ENCODE results near the gene PTGES2.
"Not testable (repeated sequence)": the region's sequence is repeated elsewhere in the genome, so short reads cannot be mapped to it uniquely, and the experiment has no call there.

The PTGES2 gene

DNA sequence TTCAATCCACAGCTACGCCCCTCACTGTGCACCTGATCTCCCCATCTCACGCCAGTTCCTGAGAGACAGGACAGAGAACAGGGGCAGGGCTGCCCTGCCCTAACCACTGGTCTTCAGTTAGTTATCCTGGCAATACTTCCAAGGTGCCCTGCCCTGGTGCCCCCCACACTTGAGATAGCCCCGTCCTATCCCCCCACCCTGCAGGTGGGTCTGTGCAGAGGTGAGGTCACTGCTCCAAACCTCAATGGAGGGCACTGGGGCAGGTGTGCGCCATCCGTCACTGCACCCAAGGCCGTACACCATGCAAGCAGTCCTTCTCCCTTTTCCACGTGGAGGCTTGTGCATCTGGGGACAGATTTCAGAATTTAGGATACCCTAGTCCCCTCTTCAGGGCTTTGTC lies 3.1 kb upstream of the PTGES2 start:
- H3K27me3 ChIP-seq (ENCODE audit: control insufficient read depth, insufficient read depth, low read length); H3K4me3 ChIP-seq (ENCODE audit: low read depth, low read length); H3K9me3 ChIP-seq (ENCODE audit: control insufficient read depth, insufficient read depth, low read length); H3K9ac ChIP-seq (ENCODE audit: low read depth, low read length); H3K4me1 ChIP-seq (ENCODE audit: control insufficient read depth, insufficient read depth, low read length); H3K36me3 ChIP-seq (ENCODE audit: control insufficient read depth, insufficient read depth, low read length): not testable (repeated sequence)

DNA sequence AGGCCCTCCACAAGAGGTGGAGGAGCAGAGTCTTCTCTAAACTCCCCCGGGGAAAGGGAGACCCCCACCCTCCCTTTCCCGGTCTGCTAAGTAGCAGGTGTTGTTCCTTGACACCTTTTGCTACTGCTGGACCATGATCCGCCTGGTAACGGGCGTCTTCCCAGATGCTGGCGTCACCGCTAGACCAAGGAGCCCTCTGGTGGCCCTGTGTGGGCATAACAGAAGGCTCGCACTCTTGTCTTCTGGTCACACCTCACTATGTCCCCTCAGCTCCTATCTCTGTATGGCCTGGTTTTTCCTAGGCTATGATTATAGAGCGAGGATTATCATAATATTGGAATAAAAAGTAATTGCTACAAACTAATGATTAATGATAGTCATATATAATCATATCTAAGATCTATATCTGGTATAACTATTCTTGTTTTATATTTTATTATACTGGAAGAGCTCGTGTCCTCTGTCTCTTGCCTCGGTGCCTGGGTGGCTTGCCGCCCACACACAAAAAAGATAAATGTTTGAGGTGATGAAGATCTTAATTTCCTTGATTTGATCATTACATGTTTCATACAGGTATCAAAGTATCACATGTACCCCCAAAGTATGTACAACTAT lies 2.6 kb upstream of the PTGES2 start:
- not testable (repeated sequence) for H3K27me3 ChIP-seq (ENCODE audit: control insufficient read depth, insufficient read depth, low read length); H3K4me1 ChIP-seq (ENCODE audit: control insufficient read depth, insufficient read depth, low read length); H3K4me3 ChIP-seq (ENCODE audit: low read depth, low read length); H3K9ac ChIP-seq (ENCODE audit: low read depth, low read length); H3K9me3 ChIP-seq (ENCODE audit: control insufficient read depth, insufficient read depth, low read length); H3K36me3 ChIP-seq (ENCODE audit: control insufficient read depth, insufficient read depth, low read length)

DNA sequence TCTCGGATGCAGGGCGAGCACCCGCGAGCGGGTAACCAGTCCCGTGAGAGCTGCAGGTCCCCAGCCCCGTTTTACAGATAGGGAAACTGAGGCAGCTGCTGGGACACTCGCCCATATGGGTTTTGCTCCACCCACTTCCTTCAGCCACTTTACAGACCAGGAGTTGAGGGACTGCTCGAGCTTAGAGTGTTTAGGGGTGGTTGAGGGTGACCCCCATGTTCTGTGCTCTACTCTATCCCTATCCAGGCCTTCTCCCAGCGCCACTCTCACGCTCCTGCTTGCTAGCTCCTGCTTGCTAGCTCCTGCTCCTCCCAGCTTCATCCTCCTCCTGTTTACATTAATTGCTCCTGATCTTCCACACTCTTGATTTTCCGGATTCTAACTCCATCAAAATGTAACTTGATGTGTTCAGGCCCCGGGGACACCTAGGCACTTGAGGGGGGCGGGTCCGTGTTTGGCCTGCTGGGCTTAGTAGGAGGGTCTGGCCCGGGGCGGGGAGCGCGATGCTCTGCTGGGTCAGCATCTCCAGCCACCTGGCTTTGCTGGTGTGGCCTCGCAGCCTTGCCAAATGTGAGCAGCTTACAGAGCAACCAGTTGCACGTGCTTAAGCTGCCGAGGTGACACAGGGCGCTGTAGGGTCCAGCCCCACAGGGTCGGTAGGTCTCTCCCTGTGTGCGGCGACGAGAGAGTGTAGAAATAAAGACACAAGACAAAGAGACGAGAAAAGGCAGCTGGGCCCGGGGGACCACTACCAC lies 1.5 kb upstream of the PTGES2 start:
- H3K9me3 ChIP-seq (ENCODE audit: control insufficient read depth, insufficient read depth, low read length): no peaks in the 10 kb centered on the region
- H3K4me1 ChIP-seq (ENCODE audit: control insufficient read depth, insufficient read depth, low read length): no peaks in the 10 kb centered on the region
- H3K9ac ChIP-seq (ENCODE audit: low read depth, low read length): peak overlapping the region; percentile 37
- H3K4me3 ChIP-seq (ENCODE audit: low read depth, low read length): peak overlapping the region; percentile 93
- peaks cover 7% of the 10 kb centered on the region for H3K36me3 ChIP-seq (ENCODE audit: control insufficient read depth, insufficient read depth, low read length)
- H3K27me3 ChIP-seq (ENCODE audit: control insufficient read depth, insufficient read depth, low read length): peaks cover 5% of the 10 kb centered on the region

DNA sequence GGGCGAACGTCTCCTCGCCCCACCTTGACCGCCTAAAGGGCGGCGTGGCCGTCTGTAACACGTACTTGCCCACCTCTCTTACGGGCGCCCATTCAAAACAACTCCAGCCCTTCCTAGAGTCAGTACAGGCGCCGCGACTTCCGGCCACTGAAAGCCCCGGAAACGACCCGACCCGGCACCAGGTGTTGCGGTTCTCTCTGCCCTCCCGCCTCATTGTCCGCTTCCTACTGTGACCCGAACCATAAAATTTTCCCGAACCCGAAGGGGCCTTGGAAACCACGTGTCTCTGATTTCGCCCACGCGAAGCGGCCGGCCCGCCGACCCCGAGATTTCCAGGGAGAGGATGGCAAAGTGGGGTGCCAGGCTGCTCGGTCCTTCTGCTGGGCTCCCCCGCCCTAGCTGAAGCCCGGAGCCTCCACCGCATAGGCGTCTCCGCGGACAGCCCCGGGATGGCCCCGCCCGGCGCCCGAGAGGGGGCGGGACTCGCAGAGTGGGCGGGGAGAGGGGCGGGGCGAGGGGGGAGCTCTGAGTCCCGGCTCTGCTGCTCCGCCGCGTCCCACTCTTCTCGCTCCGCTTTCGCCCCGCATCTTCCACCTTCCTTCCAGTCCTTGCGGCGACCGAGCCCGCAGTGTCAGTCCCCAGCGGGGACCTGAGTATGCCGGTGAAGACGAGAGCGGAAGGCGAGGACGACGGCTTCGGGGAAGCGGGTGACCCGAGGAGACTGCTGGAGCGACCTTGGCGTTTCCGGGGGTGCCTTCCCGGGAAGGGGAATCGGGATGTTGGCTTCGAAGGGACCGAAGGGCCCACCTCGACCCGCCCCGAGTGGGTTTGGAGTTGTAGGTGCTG lies 684 bp upstream of the PTGES2 start:
- H3K27me3 ChIP-seq (ENCODE audit: control insufficient read depth, insufficient read depth, low read length): peaks cover 5% of the 10 kb centered on the region
- peak overlapping the region; percentile 95 for H3K9ac ChIP-seq (ENCODE audit: low read depth, low read length)
- peak overlapping the region; percentile 93 for H3K4me3 ChIP-seq (ENCODE audit: low read depth, low read length)
- no peaks in the 10 kb centered on the region for H3K9me3 ChIP-seq (ENCODE audit: control insufficient read depth, insufficient read depth, low read length)
- H3K36me3 ChIP-seq (ENCODE audit: control insufficient read depth, insufficient read depth, low read length): peaks cover 14% of the 10 kb centered on the region
- H3K4me1 ChIP-seq (ENCODE audit: control insufficient read depth, insufficient read depth, low read length): no peaks in the 10 kb centered on the region

DNA sequence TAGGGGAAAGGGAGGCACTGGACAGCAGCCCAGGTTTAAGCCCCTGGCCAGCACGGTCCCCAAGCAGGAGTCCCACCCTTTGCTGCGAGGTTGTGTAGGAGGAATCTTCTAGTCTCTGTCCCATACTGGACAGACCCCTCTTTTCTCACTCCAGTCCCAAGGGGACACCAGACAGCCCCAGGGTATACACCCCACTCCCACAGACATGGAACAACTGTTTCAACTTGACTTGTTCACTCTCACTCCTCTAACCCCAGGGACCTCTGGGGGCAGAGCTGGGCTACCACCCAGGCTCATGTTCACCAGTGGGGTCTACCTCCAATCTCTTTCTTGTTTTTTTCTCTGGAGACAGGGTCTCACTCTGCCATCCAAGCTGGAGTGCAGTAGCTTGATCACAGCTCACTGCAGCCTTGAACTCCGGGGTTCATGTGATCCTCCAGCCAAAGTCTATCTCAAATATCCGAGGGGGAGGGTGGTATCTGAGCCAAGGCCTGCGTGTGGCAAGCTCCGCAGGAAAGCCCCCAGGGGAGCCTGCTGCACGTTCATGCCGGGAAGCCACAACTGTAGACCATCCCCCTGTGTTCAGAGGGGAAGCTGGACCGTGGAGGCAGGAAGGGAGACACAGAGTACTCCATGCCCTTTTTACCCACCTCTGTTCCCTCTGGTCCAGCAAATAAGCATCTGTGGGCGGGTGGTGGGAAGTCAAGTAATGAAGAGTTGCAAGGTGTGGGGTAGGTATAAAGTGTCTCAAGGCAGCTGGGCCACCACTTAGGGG lies 1.8 kb downstream of the PTGES2 start:
- Histone ChIP-seq H3K9me3 (ENCODE audit: control insufficient read depth, insufficient read depth, low read length) (no peaks in the 10 kb centered on the region), H3K9ac (ENCODE audit: low read depth, low read length) (no peak overlapping the region), H3K4me1 (ENCODE audit: control insufficient read depth, insufficient read depth, low read length) (no peaks in the 10 kb centered on the region), H3K27me3 (ENCODE audit: control insufficient read depth, insufficient read depth, low read length) (peaks cover 5% of the 10 kb centered on the region), H3K36me3 (ENCODE audit: control insufficient read depth, insufficient read depth, low read length) (peaks cover 32% of the 10 kb centered on the region), H3K4me3 (ENCODE audit: low read depth, low read length) (peak overlapping the region; percentile 22)

DNA sequence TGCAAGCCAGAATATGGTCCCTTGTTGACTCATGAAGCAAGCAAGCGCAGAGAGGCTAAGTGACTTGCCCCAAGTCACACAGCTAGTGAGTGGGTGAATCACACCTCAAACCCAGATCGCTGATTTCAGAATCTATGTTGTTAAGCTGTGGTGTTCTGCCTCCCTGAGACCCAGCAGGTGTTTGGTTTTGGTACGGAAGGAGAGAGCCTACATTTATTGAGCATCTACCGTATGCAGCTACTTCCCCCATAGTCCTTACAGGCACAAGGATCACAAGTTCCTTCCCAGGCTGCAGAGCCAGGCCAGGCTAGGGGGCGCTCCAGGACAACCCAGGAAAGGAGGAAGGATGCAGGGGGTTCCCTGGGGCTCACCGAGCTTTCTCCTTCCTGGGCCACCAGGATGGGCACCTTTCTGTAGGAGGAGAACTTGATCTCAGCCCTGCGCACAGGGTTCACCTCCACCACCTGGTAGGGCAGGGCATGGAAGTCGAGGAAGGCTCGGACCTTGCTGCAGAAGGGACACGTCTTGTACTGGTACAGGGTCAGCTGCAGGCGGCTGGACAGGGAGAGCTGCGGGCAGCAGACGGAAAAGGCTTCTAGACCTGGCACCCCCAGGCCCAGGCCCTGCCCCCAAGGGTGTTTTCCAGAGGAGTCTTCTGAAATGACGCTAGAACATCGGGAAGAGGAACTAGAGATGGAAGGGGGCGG lies 2.5 kb downstream of the PTGES2 start:
- Histone ChIP-seq H3K36me3 (ENCODE audit: control insufficient read depth, insufficient read depth, low read length) (peaks cover 38% of the 10 kb centered on the region), H3K27me3 (ENCODE audit: control insufficient read depth, insufficient read depth, low read length) (peaks cover 5% of the 10 kb centered on the region), H3K9ac (ENCODE audit: low read depth, low read length) (no peak overlapping the region), H3K4me3 (ENCODE audit: low read depth, low read length) (no peak overlapping the region), H3K9me3 (ENCODE audit: control insufficient read depth, insufficient read depth, low read length) (no peaks in the 10 kb centered on the region), H3K4me1 (ENCODE audit: control insufficient read depth, insufficient read depth, low read length) (no peaks in the 10 kb centered on the region)

DNA sequence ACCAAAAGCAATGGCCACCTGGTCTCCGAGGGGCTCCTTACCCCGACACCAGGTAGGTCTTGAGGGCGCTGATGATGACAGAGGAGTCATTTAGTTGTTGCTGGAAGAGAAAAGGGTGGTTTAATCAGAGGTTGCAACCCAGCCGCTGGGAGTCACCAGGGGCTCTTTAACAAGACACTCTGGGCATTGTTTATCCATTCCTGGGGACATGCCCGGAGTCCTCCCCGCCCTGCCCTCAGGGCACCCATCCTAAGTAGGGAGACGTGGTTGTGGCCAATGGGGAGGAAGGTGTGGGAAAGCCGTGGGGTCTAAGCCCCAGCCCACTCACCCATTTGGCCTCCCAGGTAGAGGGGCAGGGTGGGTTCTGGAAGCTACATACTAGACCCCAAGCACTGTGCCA lies 3.1 kb downstream of the PTGES2 start:
- H3K9ac ChIP-seq (ENCODE audit: low read depth, low read length): no peak overlapping the region
- peaks cover 5% of the 10 kb centered on the region for H3K27me3 ChIP-seq (ENCODE audit: control insufficient read depth, insufficient read depth, low read length)
- peaks cover 38% of the 10 kb centered on the region for H3K36me3 ChIP-seq (ENCODE audit: control insufficient read depth, insufficient read depth, low read length)
- no peaks in the 10 kb centered on the region for H3K9me3 ChIP-seq (ENCODE audit: control insufficient read depth, insufficient read depth, low read length)
- H3K4me3 ChIP-seq (ENCODE audit: low read depth, low read length): no peak overlapping the region
- H3K4me1 ChIP-seq (ENCODE audit: control insufficient read depth, insufficient read depth, low read length): no peaks in the 10 kb centered on the region

DNA sequence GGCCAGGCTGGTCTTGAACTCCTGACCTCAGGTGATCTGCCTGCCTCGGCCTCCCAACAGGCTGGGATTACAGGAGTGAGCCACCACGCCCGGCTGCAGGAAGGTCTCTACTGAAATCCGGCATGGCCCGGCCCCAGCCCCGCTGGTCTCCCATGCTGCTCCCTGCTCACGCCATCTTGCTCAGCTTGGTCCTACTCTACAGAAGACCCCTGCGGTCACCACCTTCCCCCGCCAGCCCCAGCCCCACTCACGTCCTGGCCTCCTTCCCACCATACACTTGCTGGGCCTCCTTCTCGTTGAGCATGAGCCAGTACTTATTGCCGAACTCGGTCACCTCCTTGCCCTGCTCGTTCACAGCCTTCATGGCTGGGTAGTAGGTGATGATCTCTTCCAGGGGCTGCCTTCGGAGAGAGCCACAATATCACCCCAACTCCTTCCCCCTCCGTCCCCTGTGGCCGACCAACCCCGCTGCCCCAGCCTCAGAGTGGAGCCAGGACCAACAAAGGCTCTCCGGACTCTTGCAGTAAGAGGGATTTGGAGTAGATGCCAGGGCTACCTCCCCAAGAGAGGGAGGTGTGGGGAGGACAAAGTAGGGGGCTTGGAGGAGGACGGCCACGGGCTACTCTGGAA lies 4.0 kb downstream of the PTGES2 start:
- Histone ChIP-seq H3K9ac (ENCODE audit: low read depth, low read length) (no peak overlapping the region), H3K4me3 (ENCODE audit: low read depth, low read length) (no peak overlapping the region), H3K9me3 (ENCODE audit: control insufficient read depth, insufficient read depth, low read length) (no peaks in the 10 kb centered on the region), H3K4me1 (ENCODE audit: control insufficient read depth, insufficient read depth, low read length) (no peaks in the 10 kb centered on the region), H3K27me3 (ENCODE audit: control insufficient read depth, insufficient read depth, low read length) (no peaks in the 10 kb centered on the region), H3K36me3 (ENCODE audit: control insufficient read depth, insufficient read depth, low read length) (peaks cover 38% of the 10 kb centered on the region)

DNA sequence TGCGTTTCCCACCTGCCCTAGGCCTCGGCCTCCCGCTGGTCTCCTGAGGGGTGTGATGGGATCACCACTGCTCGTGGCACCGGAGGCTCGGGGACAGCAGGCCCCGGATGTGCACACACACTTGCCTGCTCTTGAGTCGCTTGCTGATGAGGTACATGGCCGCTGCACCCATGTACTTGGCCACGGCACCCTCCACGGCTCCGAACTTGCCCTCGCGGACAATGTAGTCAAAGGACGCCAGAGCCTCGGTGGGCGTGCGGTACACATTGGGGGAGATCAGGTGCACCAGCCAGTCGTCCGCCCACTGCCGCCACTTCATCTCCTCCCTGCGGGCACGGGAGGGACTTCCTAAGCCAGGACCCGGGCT lies 4.7 kb downstream of the PTGES2 start:
- no peak overlapping the region for H3K9ac ChIP-seq (ENCODE audit: low read depth, low read length)
- peaks cover 2% of the 10 kb centered on the region for H3K4me1 ChIP-seq (ENCODE audit: control insufficient read depth, insufficient read depth, low read length)
- H3K9me3 ChIP-seq (ENCODE audit: control insufficient read depth, insufficient read depth, low read length): no peaks in the 10 kb centered on the region
- H3K36me3 ChIP-seq (ENCODE audit: control insufficient read depth, insufficient read depth, low read length): peaks cover 38% of the 10 kb centered on the region
- H3K27me3 ChIP-seq (ENCODE audit: control insufficient read depth, insufficient read depth, low read length): no peaks in the 10 kb centered on the region
- H3K4me3 ChIP-seq (ENCODE audit: low read depth, low read length): no peak overlapping the region

DNA sequence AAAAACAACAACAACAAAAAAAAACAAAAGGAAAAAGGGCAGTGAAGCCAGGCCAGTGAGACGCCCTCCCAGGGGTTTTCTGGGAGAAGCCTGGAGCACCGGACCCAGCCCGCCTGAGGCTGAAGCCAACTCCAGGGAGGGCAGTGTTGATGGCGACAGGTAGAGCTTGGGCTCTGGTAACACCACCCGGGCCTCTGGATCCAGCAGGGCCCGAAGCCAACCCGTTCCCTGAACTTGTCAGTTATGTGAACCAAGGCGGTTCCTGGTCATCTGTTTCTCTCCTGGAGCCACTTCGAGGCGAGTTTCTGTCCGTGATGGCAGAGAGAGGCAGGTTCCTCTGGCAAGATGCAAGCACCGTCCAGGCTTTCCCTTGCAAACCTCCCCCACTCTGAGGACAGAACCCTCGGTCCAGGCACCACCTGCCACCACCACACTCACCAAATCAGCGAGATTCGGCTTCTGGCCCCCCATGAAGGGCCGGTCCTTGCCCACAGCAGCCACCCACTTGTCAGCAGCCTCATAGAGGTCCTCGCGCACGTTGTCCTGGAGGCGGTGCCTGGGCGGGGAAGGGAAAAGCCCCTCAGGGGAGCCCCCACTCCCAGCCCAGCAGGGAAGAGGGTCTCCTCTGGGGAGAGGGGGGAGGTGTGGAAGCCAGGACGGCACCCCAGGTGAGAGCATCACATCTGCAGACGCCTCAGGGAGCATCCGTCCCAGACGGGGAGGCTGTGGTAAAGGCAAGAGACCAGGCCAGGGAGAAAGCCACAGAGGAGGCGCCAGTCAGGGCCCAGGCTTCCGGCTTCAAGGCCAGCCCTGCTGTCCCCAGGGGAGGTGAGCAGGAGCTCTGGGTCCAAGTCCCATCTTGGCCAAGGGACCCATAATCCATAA lies 5.4 kb downstream of the PTGES2 start:
- Histone ChIP-seq H3K4me3 (ENCODE audit: low read depth, low read length) (no peak overlapping the region), H3K27me3 (ENCODE audit: control insufficient read depth, insufficient read depth, low read length) (no peaks in the 10 kb centered on the region), H3K4me1 (ENCODE audit: control insufficient read depth, insufficient read depth, low read length) (peaks cover 2% of the 10 kb centered on the region), H3K9me3 (ENCODE audit: control insufficient read depth, insufficient read depth, low read length) (no peaks in the 10 kb centered on the region), H3K36me3 (ENCODE audit: control insufficient read depth, insufficient read depth, low read length) (peaks cover 38% of the 10 kb centered on the region), H3K9ac (ENCODE audit: low read depth, low read length) (no peak overlapping the region)

Data from iPS-15b (cell line).